ENCODE results near the gene SERPINB6.
A peak's percentile ranks its signal among the peaks of the same experiment; 100 is the strongest.
"Not testable (repeated sequence)": the region's sequence is repeated elsewhere in the genome, so short reads cannot be mapped to it uniquely, and the experiment has no call there.

SERPINB6 gene

GRCh38 chr6:2953098-2953497 lies 18.3 kb downstream of the SERPINB6 start:
- no peak for DNase-seq

GRCh38 chr6:2952557-2953095 lies 18.7 kb downstream of the SERPINB6 start:
- DNase-seq = peak; percentile 73

- DNase-seq = no peak
Observed at GRCh38 chr6:2951728-2952127, 19.6 kb downstream of the SERPINB6 start.

- DNase-seq = no peak
Observed at GRCh38 chr6:2950713-2951112, 20.7 kb downstream of the SERPINB6 start.

- DNase-seq = no peak
Observed at GRCh38 chr6:2949536-2950083, 21.8 kb downstream of the SERPINB6 start.

- DNase-seq = no peak
Observed at GRCh38 chr6:2949121-2949520, 22.2 kb downstream of the SERPINB6 start.

- no peak for DNase-seq
Observed at GRCh38 chr6:2948228-2949025, 22.9 kb downstream of the SERPINB6 start.

GRCh38 chr6:2947445-2947844 lies 23.9 kb downstream of the SERPINB6 start:
- DNase-seq = peak; percentile 64

GRCh38 chr6:2945153-2945452 lies 26.3 kb downstream of the SERPINB6 start:
- no peak for DNase-seq

- peak; percentile 22 for DNase-seq
Observed at GRCh38 chr6:2944405-2945152, 26.8 kb downstream of the SERPINB6 start.

- DNase-seq = no peak
Observed at GRCh38 chr6:2943564-2943955, 27.8 kb downstream of the SERPINB6 start.

- DNase-seq = peak; percentile 20
Observed at GRCh38 chr6:2942914-2943563, 28.3 kb downstream of the SERPINB6 start.

- DNase-seq = not testable (repeated sequence)
Observed at GRCh38 chr6:2942116-2942515, 29.3 kb downstream of the SERPINB6 start.

GRCh38 chr6:2940851-2941250 lies 30.5 kb downstream of the SERPINB6 start:
- DNase-seq = no peak

GRCh38 chr6:2940010-2940850 lies 31.1 kb downstream of the SERPINB6 start:
- DNase-seq = peak; percentile 86

- DNase-seq = no peak
Observed at GRCh38 chr6:2939315-2940009, 31.9 kb downstream of the SERPINB6 start.

- DNase-seq = peak; percentile 35
Observed at GRCh38 chr6:2938632-2939083, 32.7 kb downstream of the SERPINB6 start.

GRCh38 chr6:2938004-2938631 lies 33.2 kb downstream of the SERPINB6 start:
- DNase-seq = no peak

- no peak for DNase-seq
Observed at GRCh38 chr6:2937627-2938003, 33.8 kb downstream of the SERPINB6 start.

- DNase-seq = no peak
Observed at GRCh38 chr6:2935566-2936291, 35.6 kb downstream of the SERPINB6 start.
